DMS114 treated with DMSO at 0.1 percent for 48 hours (cell line): ENCODE measurements around the gene SCGN.

ENCODE experiments used
- DNase-seq: peaks from one replicate; lab custom pipeline; 2025; ENCODE audit not compliant: unreplicated experiment; lab: John Stamatoyannopoulos, UW

Gene SCGN, protein sequence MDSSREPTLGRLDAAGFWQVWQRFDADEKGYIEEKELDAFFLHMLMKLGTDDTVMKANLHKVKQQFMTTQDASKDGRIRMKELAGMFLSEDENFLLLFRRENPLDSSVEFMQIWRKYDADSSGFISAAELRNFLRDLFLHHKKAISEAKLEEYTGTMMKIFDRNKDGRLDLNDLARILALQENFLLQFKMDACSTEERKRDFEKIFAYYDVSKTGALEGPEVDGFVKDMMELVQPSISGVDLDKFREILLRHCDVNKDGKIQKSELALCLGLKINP

DNA sequence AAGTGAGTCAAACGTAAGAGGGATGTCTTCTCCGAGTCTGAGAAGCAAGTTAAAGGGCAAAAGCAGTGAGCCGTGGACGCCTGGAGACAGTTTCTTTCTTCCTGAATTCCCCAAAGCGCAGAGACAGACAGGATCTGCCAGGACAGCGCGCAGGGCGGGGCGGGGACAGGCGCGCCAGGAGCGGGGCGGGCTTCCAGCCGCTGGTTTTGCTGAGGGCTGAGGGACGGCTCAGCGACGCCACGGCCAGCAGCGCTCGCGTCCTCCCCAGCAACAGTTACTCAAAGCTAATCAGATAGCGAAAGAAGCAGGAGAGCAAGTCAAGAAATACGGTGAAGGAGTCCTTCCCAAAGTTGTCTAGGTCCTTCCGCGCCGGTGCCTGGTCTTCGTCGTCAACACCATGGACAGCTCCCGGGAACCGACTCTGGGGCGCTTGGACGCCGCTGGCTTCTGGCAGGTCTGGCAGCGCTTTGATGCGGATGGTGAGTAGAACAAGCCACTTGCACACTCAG, at the start of gene SCGN:
TSS of gene SCGN (plus strand) at position 209 of the 509 bp plus-strand sequence. CDS start at position 398, 189 bp downstream.
- DNase-seq = no peak

DNA sequence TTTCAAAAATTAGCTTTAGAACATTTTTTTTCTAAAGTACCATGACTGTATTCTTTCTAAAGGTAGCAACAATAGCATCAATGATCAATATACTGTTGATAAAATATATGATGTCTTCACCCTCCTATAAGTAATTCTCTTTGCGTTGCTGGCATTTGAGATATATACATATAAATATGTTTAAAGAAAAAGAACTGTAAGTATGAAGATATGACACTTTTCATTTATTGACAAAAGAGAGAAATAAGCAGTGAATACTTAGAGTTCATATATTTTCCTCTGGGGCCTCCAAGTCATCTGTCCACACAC, 49.4 kb upstream of the SCGN start:
- DNase-seq = no peak

GRCh38 chr6:25603251-25603650, 48.8 kb upstream of the SCGN start:
- DNase-seq = no peak

DNA sequence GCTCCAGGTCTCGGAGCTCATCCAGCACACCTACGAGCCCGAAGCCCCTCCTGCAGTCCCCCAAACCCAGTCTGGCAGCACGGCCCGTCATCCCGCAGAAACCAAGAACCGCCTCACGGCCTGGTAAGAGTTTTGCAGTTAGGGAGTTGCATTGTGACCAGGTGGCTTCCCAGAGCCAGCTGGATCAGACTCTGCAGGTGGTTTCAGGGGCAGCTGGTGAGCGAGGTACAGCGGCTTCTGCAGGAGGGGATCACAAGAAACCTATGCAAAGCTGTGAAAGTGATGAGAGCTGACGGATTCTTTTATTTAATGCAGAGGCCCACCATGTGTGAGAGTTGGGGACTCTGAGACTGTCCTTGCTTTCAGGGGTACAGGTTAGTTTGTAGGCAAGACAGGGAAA, 45.9 kb upstream of the SCGN start:
- no peak for DNase-seq

DNA sequence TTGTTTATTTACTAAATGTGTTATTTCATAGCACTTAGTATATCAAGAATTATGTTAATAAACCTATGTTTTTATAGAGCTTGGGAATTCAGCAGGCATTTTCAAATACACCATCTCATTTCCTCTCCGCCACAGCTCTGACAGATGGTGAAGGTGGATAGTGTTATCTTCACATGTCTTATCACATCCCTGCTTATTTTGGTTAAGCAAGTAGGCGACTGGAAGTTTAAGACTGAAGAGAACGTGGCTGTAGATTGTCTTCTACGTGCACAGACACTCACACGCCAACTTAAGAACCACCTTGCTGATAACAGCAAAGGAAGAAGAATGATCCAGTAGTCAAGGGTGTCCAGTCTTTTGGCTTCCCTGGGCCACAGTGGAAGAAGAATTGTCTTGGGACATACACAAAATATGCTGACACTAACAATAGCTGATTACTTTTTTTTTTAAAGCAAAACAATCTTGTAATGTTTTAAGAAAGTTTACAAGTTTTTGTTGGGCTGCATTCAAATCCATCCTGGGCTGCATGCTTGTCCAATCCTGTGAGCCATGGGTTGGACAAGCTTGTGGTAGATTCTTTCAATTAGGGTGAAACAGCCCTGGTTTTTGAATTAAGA, 43.3 kb upstream of the SCGN start:
- no peak for DNase-seq

GRCh38 chr6:25612666-25613065, 39.3 kb upstream of the SCGN start:
- no peak for DNase-seq

- DNase-seq = no peak
Observed at GRCh38 chr6:25613415-25613814, 38.6 kb upstream of the SCGN start.

DNA sequence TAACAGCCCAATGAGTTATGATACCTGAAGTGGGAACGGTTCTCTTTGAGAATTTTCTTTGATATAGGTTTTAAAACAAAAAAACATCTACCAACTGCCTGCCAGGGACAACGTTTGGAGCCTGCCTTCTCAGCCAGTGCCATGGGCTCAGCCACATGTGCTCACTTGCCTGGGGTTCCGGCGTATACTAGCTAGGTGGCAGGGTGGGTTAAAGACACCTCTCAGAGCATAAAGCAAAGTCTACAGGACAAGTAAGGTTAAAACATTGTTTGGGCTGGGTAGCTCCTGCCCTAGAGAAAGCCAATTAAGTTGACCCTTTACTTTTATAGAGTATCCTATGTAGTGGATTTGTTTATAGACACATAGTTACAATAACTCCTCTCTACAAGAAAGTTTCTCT, 38.0 kb upstream of the SCGN start:
- no peak for DNase-seq

DNA sequence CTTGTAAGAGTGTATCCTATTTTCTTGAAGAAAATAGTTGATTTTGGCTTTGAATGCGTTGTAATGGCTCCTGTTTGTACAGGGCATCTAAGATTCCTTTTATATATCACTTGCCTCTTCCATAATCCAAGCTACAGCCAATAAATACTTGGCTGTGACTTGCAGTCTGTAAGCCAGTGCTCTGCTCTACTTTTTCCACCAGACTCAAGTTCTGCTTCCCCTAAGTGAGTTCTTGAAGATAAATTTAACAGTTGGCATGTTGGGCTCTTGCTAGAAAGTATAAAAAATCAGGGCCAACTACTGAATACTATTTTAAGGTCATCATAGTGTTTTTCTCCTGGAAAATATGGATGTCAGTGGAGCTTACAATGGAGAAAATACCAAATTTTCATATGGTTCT, 36.5 kb upstream of the SCGN start:
- DNase-seq = no peak

GRCh38 chr6:25617997-25618396, 34.0 kb upstream of the SCGN start:
- DNase-seq = no peak

- no peak for DNase-seq
Observed at GRCh38 chr6:25619217-25619616, 32.8 kb upstream of the SCGN start.

DNA sequence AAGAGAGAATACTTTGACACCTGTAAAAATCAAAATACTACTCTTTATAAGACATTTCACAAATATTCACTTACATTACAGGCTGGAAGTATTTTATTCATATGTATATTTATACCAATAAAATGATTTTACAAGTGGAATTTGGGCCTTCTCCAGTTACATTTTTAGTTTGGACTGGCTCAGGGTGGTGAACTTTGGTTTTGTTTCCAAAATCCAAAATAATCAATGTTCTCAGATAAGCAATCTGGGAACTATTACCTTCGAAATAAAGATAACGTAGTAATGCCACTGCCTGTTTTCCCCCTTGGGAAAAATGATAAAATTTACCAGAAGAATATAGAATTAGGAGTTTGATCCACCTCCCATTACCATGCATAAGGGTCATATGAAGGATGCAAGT, 31.6 kb upstream of the SCGN start:
- DNase-seq = no peak

- no peak for DNase-seq
Observed at GRCh38 chr6:25623065-25623464, 28.9 kb upstream of the SCGN start.

- DNase-seq = no peak
Observed at GRCh38 chr6:25623879-25624278, 28.1 kb upstream of the SCGN start.

DNA sequence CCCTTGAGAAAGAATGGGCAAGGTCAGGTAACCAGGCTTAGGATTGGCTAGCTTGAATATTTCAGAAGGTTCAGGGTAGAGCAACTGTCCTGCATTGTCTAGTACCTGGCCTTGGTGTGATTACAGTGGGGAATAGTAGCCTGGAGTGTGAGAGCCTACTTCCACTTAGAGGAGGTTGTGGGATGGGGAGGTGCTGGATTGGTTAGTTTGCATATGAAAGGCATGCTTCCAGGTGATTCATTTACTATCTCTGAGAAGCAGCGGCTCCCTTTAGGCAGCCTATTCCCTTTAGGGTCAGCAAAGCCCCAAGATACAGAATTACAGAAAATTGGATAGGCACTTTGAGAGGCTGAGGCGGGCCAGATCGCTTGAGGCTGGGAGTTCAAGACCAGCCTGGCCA, 25.0 kb upstream of the SCGN start:
- no peak for DNase-seq

GRCh38 chr6:25628471-25629197, 23.4 kb upstream of the SCGN start:
- DNase-seq = no peak

DNA sequence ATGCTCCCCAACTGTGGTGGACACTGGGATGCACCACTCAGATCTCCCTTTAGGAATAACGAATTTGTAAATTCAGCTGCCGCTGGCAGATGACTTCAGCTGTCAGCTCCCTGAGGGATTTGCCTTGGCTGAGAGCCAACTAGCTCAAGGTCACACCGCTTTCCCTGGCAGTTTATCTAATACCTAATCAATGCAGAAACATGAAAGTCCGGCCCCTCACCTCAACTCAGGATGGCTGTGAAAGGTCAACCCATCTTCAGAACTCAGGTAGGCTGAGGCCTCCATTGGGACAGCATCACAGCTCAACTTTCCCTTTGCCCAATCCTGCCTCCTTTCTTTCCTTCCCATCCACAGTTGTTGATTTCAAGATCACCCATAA, 22.8 kb upstream of the SCGN start:
- DNase-seq = no peak

DNA sequence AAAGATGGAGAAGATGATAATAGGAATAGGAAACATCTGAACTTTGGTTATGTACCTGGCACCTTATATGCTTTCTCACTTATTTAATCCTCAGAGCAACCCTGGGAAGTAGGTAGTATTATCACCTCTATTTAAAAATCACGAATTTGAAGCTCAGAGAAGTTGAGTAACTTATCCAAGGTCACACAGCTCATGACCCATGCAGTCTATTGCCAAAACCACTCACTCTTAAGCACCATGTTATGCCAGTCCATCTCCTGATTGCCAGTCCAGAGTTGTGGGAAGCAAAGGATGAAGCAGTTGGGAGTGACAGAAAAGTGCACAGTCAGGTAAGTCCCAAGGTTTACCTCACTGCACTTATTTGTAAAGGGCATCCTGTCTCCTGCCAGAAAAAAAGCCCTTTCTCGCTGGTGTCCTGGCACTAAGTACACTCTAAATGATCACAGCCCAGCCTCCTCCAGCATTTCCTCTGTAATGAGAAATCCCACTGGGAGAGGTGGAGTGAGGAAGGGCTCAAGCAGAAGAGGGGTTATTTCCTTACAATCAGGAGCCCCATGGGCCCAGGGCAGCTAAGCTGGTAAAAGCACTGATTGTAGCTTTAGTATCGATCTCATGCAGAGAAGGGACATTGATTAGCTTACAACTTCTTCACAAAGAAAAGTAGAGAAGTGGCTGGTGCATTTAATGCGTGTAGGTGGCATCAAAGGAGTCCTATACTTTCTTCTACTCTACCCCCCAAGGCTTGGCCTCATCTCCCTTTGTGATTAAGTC, 21.3 kb upstream of the SCGN start:
- DNase-seq = no peak

GRCh38 chr6:25635886-25636317, 16.1 kb upstream of the SCGN start:
- DNase-seq = no peak

DNA sequence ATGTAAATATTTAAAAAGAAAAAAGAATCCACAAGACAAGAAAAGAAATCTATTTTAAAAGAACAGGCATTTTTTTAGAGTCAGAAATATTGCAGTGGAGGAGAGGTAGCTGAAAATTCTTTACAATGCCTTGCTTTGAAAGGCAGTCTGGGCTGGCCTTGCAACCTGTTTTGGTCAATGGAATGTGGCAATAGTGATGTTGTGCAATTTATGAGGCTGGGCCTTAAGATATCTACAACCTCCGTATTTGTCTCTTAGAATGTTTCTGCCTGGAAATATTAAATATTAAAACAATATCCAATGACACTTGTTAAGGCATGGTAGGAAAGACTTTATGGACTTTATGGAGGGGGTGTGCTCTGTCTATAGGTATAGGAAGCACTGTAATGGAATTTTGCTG, 14.8 kb upstream of the SCGN start:
- no peak for DNase-seq

DNA sequence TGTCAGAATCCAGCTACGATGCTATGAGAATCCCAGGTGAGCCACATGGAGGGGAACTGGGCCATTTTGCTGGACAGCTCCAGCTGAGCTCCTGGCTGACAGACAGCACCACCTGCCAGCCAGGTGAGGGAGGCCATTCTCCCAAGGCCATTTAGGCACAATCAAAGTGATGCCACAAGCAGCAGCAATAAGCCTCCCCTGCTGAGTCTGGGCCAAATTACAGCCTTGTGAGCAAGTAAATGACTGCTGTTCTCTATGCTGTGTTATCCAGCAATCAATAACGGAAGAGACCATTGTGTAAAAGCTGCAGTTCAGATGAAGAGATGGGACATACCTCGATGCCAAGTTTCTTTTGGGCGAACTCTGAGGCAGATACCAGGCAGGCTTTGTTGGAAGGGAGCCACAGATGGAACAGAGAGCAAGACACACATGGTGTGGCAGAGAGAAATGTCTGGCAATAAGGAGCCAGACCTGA, 14.0 kb upstream of the SCGN start:
- DNase-seq = no peak
